Stromal cell of bone marrow (primary cell): Measurements from ENCODE around the gene GPC6.
A peak's percentile ranks its signal among the peaks of the same experiment; 100 is the strongest.

Experiments
- DNase-seq: peaks from one replicate; pipeline ENCODE4 v3.0.0-alpha.2; 2012; ENCODE audit warnings: low read depth

GPC6 gene

GRCh38 chr13:93562676-93563075, 336.1 kb downstream of the GPC6 start:
- no peak for DNase-seq

GRCh38 chr13:93577105-93577504, 350.5 kb downstream of the GPC6 start:
- no peak for DNase-seq

- no peak for DNase-seq
Measured at GRCh38 chr13:93589788-93590187, 363.2 kb downstream of the GPC6 start.

- peak; percentile 84 for DNase-seq
Measured at GRCh38 chr13:93603043-93603442, 376.4 kb downstream of the GPC6 start.

GRCh38 chr13:93614776-93615175, 388.2 kb downstream of the GPC6 start:
- DNase-seq, result no peak

GRCh38 chr13:93620181-93620765, 393.7 kb downstream of the GPC6 start:
- no peak for DNase-seq

- no peak for DNase-seq
Measured at GRCh38 chr13:93621051-93621450, 394.4 kb downstream of the GPC6 start.

GRCh38 chr13:93621966-93622365, 395.4 kb downstream of the GPC6 start:
- DNase-seq, result no peak

GRCh38 chr13:93624311-93624777, 397.7 kb downstream of the GPC6 start:
- DNase-seq, result no peak

- no peak for DNase-seq
Measured at GRCh38 chr13:93625536-93625935, 398.9 kb downstream of the GPC6 start.

GRCh38 chr13:93628136-93628797, 401.7 kb downstream of the GPC6 start:
- no peak for DNase-seq

- DNase-seq, result peak; percentile 90
Measured at GRCh38 chr13:93635616-93636032, 409.0 kb downstream of the GPC6 start.

GRCh38 chr13:93637852-93638251, 411.2 kb downstream of the GPC6 start:
- no peak for DNase-seq

- no peak for DNase-seq
Measured at GRCh38 chr13:93640452-93640851, 413.8 kb downstream of the GPC6 start.

GRCh38 chr13:93646245-93646644, 419.6 kb downstream of the GPC6 start:
- DNase-seq, result no peak

GRCh38 chr13:93649496-93649895, 422.9 kb downstream of the GPC6 start:
- DNase-seq, result no peak

GRCh38 chr13:93653776-93654175, 427.2 kb downstream of the GPC6 start:
- DNase-seq, result no peak

- no peak for DNase-seq
Measured at GRCh38 chr13:93655154-93655553, 428.5 kb downstream of the GPC6 start.

GRCh38 chr13:93660391-93661063, 433.9 kb downstream of the GPC6 start:
- DNase-seq, result no peak

- no peak for DNase-seq
Measured at GRCh38 chr13:93670866-93671265, 444.3 kb downstream of the GPC6 start.

- DNase-seq, result no peak
Measured at GRCh38 chr13:93672996-93673395, 446.4 kb downstream of the GPC6 start.

- no peak for DNase-seq
Measured at GRCh38 chr13:93673885-93674284, 447.3 kb downstream of the GPC6 start.

- DNase-seq, result no peak
Measured at GRCh38 chr13:93674337-93674755, 447.7 kb downstream of the GPC6 start.
